Testis (tissue), 2 donors: ENCODE results near the gene IFI27L2.

Experiments
- POLR2A ChIP-seq: fragments of 450-650 bp; IDR thresholded peaks from one replicate; pipeline ENCODE4 v1.6.1; 2017; ENCODE audit warnings: antibody characterized with exemption, mild to moderate bottlenecking, moderate library complexity
- TF ChIP-seq, protein P1 (sequence below), 3 experiments: fragments of 450-650 bp in 2 of 3; fragments of 200-600 bp in 1 of 3; sonication (generic) in 1 of 3; IDR thresholded peaks; one replicate each; pipeline ENCODE4 v1.5.1; 2016 to 2019; ENCODE audit warnings: antibody characterized with exemption in 3 of 3, mild to moderate bottlenecking in 2 of 3, moderate library complexity in 1 of 3

GRCh38 chr14:94103554-94104150 lies 25.8 kb downstream of the IFI27L2 start:
- TF ChIP-seq, protein P1, sequence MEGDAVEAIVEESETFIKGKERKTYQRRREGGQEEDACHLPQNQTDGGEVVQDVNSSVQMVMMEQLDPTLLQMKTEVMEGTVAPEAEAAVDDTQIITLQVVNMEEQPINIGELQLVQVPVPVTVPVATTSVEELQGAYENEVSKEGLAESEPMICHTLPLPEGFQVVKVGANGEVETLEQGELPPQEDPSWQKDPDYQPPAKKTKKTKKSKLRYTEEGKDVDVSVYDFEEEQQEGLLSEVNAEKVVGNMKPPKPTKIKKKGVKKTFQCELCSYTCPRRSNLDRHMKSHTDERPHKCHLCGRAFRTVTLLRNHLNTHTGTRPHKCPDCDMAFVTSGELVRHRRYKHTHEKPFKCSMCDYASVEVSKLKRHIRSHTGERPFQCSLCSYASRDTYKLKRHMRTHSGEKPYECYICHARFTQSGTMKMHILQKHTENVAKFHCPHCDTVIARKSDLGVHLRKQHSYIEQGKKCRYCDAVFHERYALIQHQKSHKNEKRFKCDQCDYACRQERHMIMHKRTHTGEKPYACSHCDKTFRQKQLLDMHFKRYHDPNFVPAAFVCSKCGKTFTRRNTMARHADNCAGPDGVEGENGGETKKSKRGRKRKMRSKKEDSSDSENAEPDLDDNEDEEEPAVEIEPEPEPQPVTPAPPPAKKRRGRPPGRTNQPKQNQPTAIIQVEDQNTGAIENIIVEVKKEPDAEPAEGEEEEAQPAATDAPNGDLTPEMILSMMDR (IDR thresholded peaks at IDR 0.05), result no peak
- no peak for TF ChIP-seq POLR2A
